ENCODE measurements around the gene SNX9. TPM values are rescaled to one million over a fixed set of nuclear protein-coding genes. Genes with fewer than 3 reads are reported as not detected.

SNX9 gene
- total RNA-seq, 1 experiment from 2014 or later = 31.3 TPM

DNA sequence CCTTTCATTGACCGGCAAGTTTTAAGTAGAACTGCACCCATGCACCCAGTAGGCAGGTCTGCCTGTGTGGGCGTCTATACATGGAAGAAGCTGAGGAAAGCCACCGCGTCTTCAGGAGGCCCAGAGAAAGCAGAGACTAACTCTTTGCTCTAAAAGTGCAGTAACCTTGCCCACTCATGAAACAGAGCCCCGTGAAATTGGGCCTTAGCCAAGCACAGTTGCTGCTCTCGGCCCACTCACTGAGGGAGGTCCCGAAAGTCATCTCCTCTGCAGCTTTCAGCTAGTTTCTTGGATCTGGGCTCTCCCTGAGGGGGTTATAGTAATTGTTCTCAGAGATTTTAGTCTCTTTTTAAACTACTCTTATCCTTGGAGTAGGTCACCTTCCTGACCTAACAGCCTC, 84.6 kb downstream of the SNX9 start:
- no peak overlapping the region for H3K27ac Mint-ChIP-seq
- Histone ChIP-seq H3K9me3 (ENCODE audit: control insufficient read depth, low read depth, low read length) (no peaks in the 10 kb centered on the region), H3K23ac (ENCODE audit: insufficient read length, low read depth, low read length) (no peak overlapping the region), H2AK5ac (ENCODE audit: insufficient read length, low read length) (no peak overlapping the region), H3K14ac (ENCODE audit: insufficient read depth, low read length) (no peak overlapping the region), H3K4me1 (ENCODE audit: insufficient read depth, low read length) (peaks cover 2% of the 10 kb centered on the region; the same call in 1 of the 2 replicates), H4K20me1 (ENCODE audit: control insufficient read depth, insufficient read depth, insufficient read length) (no peaks in the 10 kb centered on the region), H3K79me1 (ENCODE audit: insufficient read depth, low read depth, low read length, poor library complexity, severe bottlenecking) (no peaks in the 10 kb centered on the region), H3K79me2 (ENCODE audit: insufficient read depth, low read length) (no peaks in the 10 kb centered on the region), H2BK5ac (ENCODE audit: insufficient read length, low read length) (no peak overlapping the region), H4K8ac (replicated peaks; ENCODE audit: insufficient read length, low read depth, low read length) (no peak overlapping the region), H2BK120ac (ENCODE audit: low read depth, low read length, poor library complexity, severe bottlenecking) (no peak overlapping the region), H3K4ac (ENCODE audit: low read depth, low read length) (no peak overlapping the region), H3K27me3 (ENCODE audit: insufficient read depth, low read length) (no peaks in the 10 kb centered on the region), H4K91ac (ENCODE audit: insufficient read length, low read depth, low read length) (no peak overlapping the region), H4K5ac (ENCODE audit: insufficient read length, low read depth, low read length) (no peak overlapping the region), H2BK12ac (ENCODE audit: insufficient read length, low read depth, low read length) (no peak overlapping the region), H3K27ac (ENCODE audit: insufficient read length, low read depth, low read length) (no peak overlapping the region), H3K9ac (ENCODE audit: extremely low read depth, insufficient read length, low read length) (no peak overlapping the region), H2AFZ (ENCODE audit: low read length) (no peak overlapping the region), H2BK20ac (ENCODE audit: low read depth, low read length, poor library complexity, severe bottlenecking) (no peak overlapping the region), H3T11ph (ENCODE audit: low read length) (no peak overlapping the region), H3K56ac (ENCODE audit: insufficient read length, low read depth, low read length) (no peak overlapping the region), H3K23me2 (ENCODE audit: insufficient read length, low read depth, low read length, poor library complexity, severe bottlenecking) (no peaks in the 10 kb centered on the region), H2BK15ac (ENCODE audit: low read depth, low read length) (no peak overlapping the region), H3K4me2 (ENCODE audit: insufficient read depth, insufficient read length, low read length) (no peak overlapping the region), H3K18ac (ENCODE audit: insufficient read length, low read depth, low read length) (no peak overlapping the region)
- WGBS (ENCODE audit: extremely low coverage, insufficient read length, low lambda C conversion rate) = no CpG with 5 or more reads among the region's 7 CpGs
- H3K9me3 Mint-ChIP-seq = no peaks in the 10 kb centered on the region
- no peak for TF ChIP-seq CTCF (conservative IDR thresholded peaks at IDR 0.05)
- H3K36me3 Mint-ChIP-seq (ENCODE audit: insufficient read depth in 1 of 3, low read depth in 3 of 3) = peaks cover 13 to 56% (median 34%) of the 10 kb centered on the region in 3 experiments
- peaks cover 21 to 34% of the 10 kb centered on the region in 2 experiments for H3K4me1 Mint-ChIP-seq
- no peaks in the 10 kb centered on the region for H3K27me3 Mint-ChIP-seq (ENCODE audit: low read depth)
- no peak overlapping the region for H3K4me3 Mint-ChIP-seq
- no peak for DNase-seq

All from H9 (cell line).